A673 (cell line): ENCODE data around the gene SLC12A2.

Source experiments
- EZH2 ChIP-seq: fragments of 200-600 bp; sonication (generic); IDR thresholded peaks from 2 replicates; pipeline ENCODE4 v1.6.1; 2017; ENCODE audit warnings: borderline replicate concordance, low read depth, mild to moderate bottlenecking, mixed read lengths, antibody characterized with exemption, low read length; ENCODE audit not compliant: poor library complexity, severe bottlenecking
- TF ChIP-seq, protein P1 (sequence below): fragments of 300-800, 200-600 bp; sonication (generic); conservative IDR thresholded peaks from 2 replicates; pipeline ENCODE4 v1.5.1; 2017; ENCODE audit warnings: low read depth, mild to moderate bottlenecking, antibody characterized with exemption, low read length, moderate library complexity, mixed read lengths

DNA sequence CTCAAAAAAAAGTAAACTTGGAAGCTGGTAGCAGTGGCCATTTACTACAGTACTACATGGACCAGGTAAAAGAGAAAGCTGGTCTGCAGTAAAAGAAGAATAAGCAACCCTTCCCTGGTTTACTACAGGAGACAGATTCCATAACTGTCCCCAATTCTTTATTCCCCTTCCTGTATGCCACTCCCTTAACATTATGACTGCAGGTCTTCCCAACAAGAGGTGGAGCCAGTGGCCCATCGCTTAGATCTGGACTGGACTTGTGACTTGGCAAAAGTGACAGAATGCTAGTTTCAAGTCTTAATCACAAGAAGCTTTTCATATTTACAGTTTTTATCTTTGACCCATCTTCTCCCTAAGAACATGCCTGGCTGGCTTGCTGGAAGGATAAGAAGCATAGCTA, 42.6 kb upstream of the SLC12A2 start:
- TF ChIP-seq, protein P1, sequence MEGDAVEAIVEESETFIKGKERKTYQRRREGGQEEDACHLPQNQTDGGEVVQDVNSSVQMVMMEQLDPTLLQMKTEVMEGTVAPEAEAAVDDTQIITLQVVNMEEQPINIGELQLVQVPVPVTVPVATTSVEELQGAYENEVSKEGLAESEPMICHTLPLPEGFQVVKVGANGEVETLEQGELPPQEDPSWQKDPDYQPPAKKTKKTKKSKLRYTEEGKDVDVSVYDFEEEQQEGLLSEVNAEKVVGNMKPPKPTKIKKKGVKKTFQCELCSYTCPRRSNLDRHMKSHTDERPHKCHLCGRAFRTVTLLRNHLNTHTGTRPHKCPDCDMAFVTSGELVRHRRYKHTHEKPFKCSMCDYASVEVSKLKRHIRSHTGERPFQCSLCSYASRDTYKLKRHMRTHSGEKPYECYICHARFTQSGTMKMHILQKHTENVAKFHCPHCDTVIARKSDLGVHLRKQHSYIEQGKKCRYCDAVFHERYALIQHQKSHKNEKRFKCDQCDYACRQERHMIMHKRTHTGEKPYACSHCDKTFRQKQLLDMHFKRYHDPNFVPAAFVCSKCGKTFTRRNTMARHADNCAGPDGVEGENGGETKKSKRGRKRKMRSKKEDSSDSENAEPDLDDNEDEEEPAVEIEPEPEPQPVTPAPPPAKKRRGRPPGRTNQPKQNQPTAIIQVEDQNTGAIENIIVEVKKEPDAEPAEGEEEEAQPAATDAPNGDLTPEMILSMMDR, result no peak
- no peak for TF ChIP-seq EZH2
